AG10803 (cell line): ENCODE measurements around the gene C9.

Source experiments
- DNase-seq: peaks from one replicate; pipeline ENCODE4 v3.0.0; 2010; ENCODE audit warnings: low read depth
- H3K4me3 ChIP-seq: 2 replicates; pipeline ENCODE4 v1.5.1; 2011; ENCODE audit warnings: mild to moderate bottlenecking, low read length, control low read depth
- CTCF ChIP-seq: conservative IDR thresholded peaks from 2 replicates; pipeline ENCODE4 v1.5.1; 2011; ENCODE audit warnings: mild to moderate bottlenecking, low read length, control low read depth, inconsistent platforms

Gene C9

GRCh38 chr5:39384271-39384670 is 20.0 kb upstream of the C9 start:
- H3K4me3 ChIP-seq, result no peak overlapping the region
- DNase-seq, result no peak
- TF ChIP-seq CTCF, result no peak

GRCh38 chr5:39381376-39381775 is 17.1 kb upstream of the C9 start:
- no peak overlapping the region for H3K4me3 ChIP-seq
- TF ChIP-seq CTCF, result no peak
- DNase-seq, result no peak

- no peak for DNase-seq
- no peak for TF ChIP-seq CTCF
Observed at GRCh38 chr5:39379693-39380092, 15.4 kb upstream of the C9 start.

GRCh38 chr5:39377613-39378012 is 13.3 kb upstream of the C9 start:
- no peak for TF ChIP-seq CTCF
- no peak for DNase-seq
- H3K4me3 ChIP-seq, result no peak overlapping the region

More at GRCh38 chr5:39379693-39380092, 15.4 kb upstream of the C9 start:
- no peak overlapping the region for H3K4me3 ChIP-seq

- no peak for DNase-seq
- peak; percentile 73 for TF ChIP-seq CTCF
- no peak overlapping the region for H3K4me3 ChIP-seq
Observed at GRCh38 chr5:39376293-39376714, 12.0 kb upstream of the C9 start.

GRCh38 chr5:39373791-39374190 is 9.5 kb upstream of the C9 start:
- DNase-seq, result no peak
- H3K4me3 ChIP-seq, result no peak overlapping the region
- TF ChIP-seq CTCF, result no peak

- no peak for DNase-seq
- H3K4me3 ChIP-seq, result no peak overlapping the region
- no peak for TF ChIP-seq CTCF
Observed at GRCh38 chr5:39371367-39371635, 7.0 kb upstream of the C9 start.
